MM.1S (cell line): ENCODE results near the gene GJB2.

ENCODE experiments used
- DNase-seq: peaks from one replicate; pipeline ENCODE4 v3.0.0-alpha.2; 2015
- H2AFZ ChIP-seq: fragments of 300-600 bp; sonication (generic); 2 replicates; pipeline ENCODE4 v1.6.0; 2016; ENCODE audit warnings: antibody characterized with exemption, low read length
- H3F3A ChIP-seq: fragments of 300-600 bp; sonication (generic); 2 replicates; pipeline ENCODE4 v1.6.1; 2016; ENCODE audit warnings: mild to moderate bottlenecking, antibody characterized with exemption, low read length, moderate library complexity, mixed read lengths; ENCODE audit not compliant: insufficient read depth
- H3K27ac ChIP-seq: fragments of 300-600 bp; sonication (generic); 2 replicates; pipeline ENCODE4 v1.5.1; 2016; ENCODE audit warnings: mild to moderate bottlenecking, low read length
- H3K27me3 ChIP-seq: fragments of 300-600 bp; sonication (generic); replicated peaks from 2 replicates; pipeline ENCODE4 v1.6.0; 2016; ENCODE audit warnings: low read length; ENCODE audit not compliant: insufficient read depth
- H3K36me3 ChIP-seq: fragments of 300-600 bp; sonication (generic); replicated peaks from 2 replicates; pipeline ENCODE4 v1.6.1; 2016; ENCODE audit warnings: mild to moderate bottlenecking, low read length, mixed read lengths; ENCODE audit not compliant: insufficient read depth
- H3K4me1 ChIP-seq: fragments of 300-600 bp; sonication (generic); 2 replicates; pipeline ENCODE4 v1.6.1; 2016; ENCODE audit warnings: low read length, mixed read lengths
- H3K4me2 ChIP-seq: fragments of 300-600 bp; sonication (generic); 2 replicates; pipeline ENCODE4 v1.6.0; 2016; ENCODE audit warnings: low read depth, low read length
- H3K4me3 ChIP-seq: fragments of 300-600 bp; sonication (generic); 2 replicates; pipeline ENCODE4 v1.5.1; 2016; ENCODE audit warnings: low read length, mixed read lengths
- H3K79me2 ChIP-seq: fragments of 300-600 bp; sonication (generic); 2 replicates; pipeline ENCODE4 v1.6.1; 2016; ENCODE audit warnings: mixed run types, low read length, mixed read lengths
- H3K9ac ChIP-seq: fragments of 300-600 bp; sonication (generic); 2 replicates; pipeline ENCODE4 v1.6.1; 2016; ENCODE audit warnings: low read length, mixed read lengths
- H3K9me2 ChIP-seq: fragments of 300-600 bp; sonication (generic); replicated peaks from 2 replicates; pipeline ENCODE4 v1.6.1; 2016; ENCODE audit warnings: mild to moderate bottlenecking, low read length, mixed read lengths; ENCODE audit not compliant: insufficient read depth
- H3K9me3 ChIP-seq: fragments of 300-600 bp; sonication (generic); replicated peaks from 2 replicates; pipeline ENCODE4 v1.6.1; 2016; ENCODE audit warnings: mild to moderate bottlenecking, low read length, mixed read lengths; ENCODE audit not compliant: insufficient read depth
- H4K20me1 ChIP-seq: fragments of 300-600 bp; sonication (generic); 2 replicates; pipeline ENCODE4 v1.6.1; 2016; ENCODE audit warnings: mild to moderate bottlenecking, low read length, moderate library complexity, mixed read lengths; ENCODE audit not compliant: insufficient read depth
- EZH2 ChIP-seq: fragments of 300-600 bp; sonication (generic); optimal IDR thresholded peaks from 2 replicates; pipeline ENCODE3; 2017; ENCODE audit warnings: low read depth, mild to moderate bottlenecking, antibody characterized with exemption, low read length, mixed read lengths
- EZH2phosphoT487 ChIP-seq: fragments of 300-600 bp; sonication (generic); IDR thresholded peaks from 2 replicates; pipeline ENCODE4 v1.6.1; 2018; ENCODE audit warnings: antibody characterized with exemption, low read length
- TF ChIP-seq, protein P1 (sequence below): fragments of 300-600 bp; sonication (generic); IDR thresholded peaks from 2 replicates; pipeline ENCODE4 v1.5.1; 2016; ENCODE audit warnings: antibody characterized with exemption, low read length, mixed read lengths

GJB2 gene

DNA sequence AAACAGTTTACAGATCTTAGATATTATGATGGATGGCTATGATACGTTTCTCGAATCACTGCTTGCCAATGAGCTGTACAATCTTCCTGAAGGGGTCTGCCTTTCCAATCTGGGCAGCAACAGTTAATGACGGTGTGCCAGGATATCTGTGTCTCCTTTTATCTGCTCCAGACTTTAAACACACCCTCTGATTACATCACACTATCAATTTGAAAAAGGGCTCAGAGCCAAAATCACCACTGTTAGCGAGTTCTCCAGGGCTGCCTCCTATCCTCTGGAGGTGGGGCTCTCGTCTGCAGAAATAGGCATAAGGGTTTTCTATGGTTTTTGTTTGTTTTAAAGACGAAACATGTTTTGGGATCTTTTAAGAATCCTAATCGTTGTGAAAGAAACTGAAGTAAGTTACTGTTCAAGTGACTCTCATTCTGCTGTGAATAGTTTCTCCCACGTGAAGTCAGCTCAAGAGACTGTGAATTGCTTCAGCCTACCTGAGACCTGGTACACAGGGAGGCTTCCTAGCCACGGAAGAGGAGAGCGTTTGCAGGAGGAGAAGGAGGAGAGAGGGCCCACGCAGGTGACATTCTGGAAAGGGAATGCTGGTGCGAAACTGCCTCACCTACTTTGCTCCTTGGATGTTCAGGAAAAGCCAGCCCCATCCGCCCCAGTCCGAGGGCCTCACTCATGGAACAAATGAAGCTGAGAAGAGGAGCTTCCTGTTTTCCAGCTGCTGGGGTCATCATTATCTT lies 16.7 kb downstream of the GJB2 start:
- TF ChIP-seq, protein P1, sequence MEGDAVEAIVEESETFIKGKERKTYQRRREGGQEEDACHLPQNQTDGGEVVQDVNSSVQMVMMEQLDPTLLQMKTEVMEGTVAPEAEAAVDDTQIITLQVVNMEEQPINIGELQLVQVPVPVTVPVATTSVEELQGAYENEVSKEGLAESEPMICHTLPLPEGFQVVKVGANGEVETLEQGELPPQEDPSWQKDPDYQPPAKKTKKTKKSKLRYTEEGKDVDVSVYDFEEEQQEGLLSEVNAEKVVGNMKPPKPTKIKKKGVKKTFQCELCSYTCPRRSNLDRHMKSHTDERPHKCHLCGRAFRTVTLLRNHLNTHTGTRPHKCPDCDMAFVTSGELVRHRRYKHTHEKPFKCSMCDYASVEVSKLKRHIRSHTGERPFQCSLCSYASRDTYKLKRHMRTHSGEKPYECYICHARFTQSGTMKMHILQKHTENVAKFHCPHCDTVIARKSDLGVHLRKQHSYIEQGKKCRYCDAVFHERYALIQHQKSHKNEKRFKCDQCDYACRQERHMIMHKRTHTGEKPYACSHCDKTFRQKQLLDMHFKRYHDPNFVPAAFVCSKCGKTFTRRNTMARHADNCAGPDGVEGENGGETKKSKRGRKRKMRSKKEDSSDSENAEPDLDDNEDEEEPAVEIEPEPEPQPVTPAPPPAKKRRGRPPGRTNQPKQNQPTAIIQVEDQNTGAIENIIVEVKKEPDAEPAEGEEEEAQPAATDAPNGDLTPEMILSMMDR, result no peak
- TF ChIP-seq EZH2 (no peak), EZH2phosphoT487 (no peak)
- H3K4me1 ChIP-seq, result peaks cover 20% of the 10 kb centered on the region

DNA sequence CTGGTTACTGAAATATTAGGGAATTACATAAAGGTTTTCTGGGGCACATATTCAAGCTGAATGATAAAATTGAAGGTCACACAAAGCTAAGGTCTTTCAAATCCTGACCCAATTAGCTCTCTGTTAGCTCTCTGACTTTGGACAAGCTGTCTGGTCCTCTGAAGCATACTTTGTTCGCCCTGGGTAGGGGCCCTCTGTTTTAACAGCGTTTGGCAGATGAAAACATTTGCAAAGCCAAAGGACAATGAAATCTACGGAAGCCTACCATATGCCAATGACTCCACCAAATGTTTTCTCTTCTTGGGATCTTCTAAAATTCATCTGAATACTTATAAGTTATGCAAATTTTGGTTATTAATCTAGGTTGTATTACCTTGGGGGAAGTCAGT lies 17.3 kb downstream of the GJB2 start:
- Histone ChIP-seq H3F3A (peaks cover 7% of the 10 kb centered on the region), H2AFZ (peak overlapping the region; percentile 40; the same call in 1 of the 2 replicates), H3K79me2 (no peaks in the 10 kb centered on the region), H4K20me1 (no peaks in the 10 kb centered on the region), H3K4me1 (peaks cover 25% of the 10 kb centered on the region), H3K27me3 (no peaks in the 10 kb centered on the region), H3K27ac (peak overlapping the region; percentile 67; the same call in 1 of the 2 replicates), H3K9ac (peak overlapping the region; percentile 53), H3K36me3 (no peaks in the 10 kb centered on the region), H3K4me2 (peak overlapping the region; percentile 63), H3K9me2 (no peaks in the 10 kb centered on the region), H3K4me3 (peak overlapping the region; percentile 29; the same call in 1 of the 2 replicates), H3K9me3 (no peaks in the 10 kb centered on the region)
- DNase-seq, result no peak
- TF ChIP-seq EZH2phosphoT487 (no peak), EZH2 (no peak)
- TF ChIP-seq, protein P1, result no peak

More for the DNA sequence above, 16.7 kb downstream of the GJB2 start:
- DNase-seq, result no peak
- Histone ChIP-seq H3K9me2 (no peaks in the 10 kb centered on the region), H3K9me3 (no peaks in the 10 kb centered on the region), H3K36me3 (no peaks in the 10 kb centered on the region), H4K20me1 (no peaks in the 10 kb centered on the region), H3K27ac (no peak overlapping the region), H3K4me2 (no peak overlapping the region), H2AFZ (no peak overlapping the region), H3K27me3 (no peaks in the 10 kb centered on the region), H3F3A (peaks cover 3% of the 10 kb centered on the region), H3K79me2 (no peaks in the 10 kb centered on the region), H3K9ac (no peak overlapping the region), H3K4me3 (no peak overlapping the region)

- H3K4me1 ChIP-seq, result peaks cover 28% of the 10 kb centered on the region
- H3K9me2 ChIP-seq, result no peaks in the 10 kb centered on the region
- DNase-seq, result peak; percentile 83
- no peaks in the 10 kb centered on the region for H3K9me3 ChIP-seq
- peak overlapping the region; percentile 29; the same call in 1 of the 2 replicates for H3K4me3 ChIP-seq
- peak overlapping the region; percentile 53 for H3K9ac ChIP-seq
- peak overlapping the region; percentile 67 for H3K27ac ChIP-seq
- H3K27me3 ChIP-seq, result no peaks in the 10 kb centered on the region
- no peaks in the 10 kb centered on the region for H3K79me2 ChIP-seq
- peak overlapping the region; percentile 40; the same call in 1 of the 2 replicates for H2AFZ ChIP-seq
- no peaks in the 10 kb centered on the region for H3K36me3 ChIP-seq
- peaks cover 7% of the 10 kb centered on the region for H3F3A ChIP-seq
- TF ChIP-seq EZH2phosphoT487, result no peak
- TF ChIP-seq, protein P1, result no peak
- TF ChIP-seq EZH2, result no peak
- H4K20me1 ChIP-seq, result no peaks in the 10 kb centered on the region
- peak overlapping the region; percentile 63 for H3K4me2 ChIP-seq
These were observed 17.9 kb downstream of the GJB2 start for GRCh38 chr13:20174656-20175405.
